ENCODE measurements around the gene SMAD6.
"Not testable (repeated sequence)": the region's sequence is repeated elsewhere in the genome, so short reads cannot be mapped to it uniquely, and the experiment has no call there.

The SMAD6 gene

GRCh38 chr15:66743703-66744536 is 41.9 kb downstream of the SMAD6 start:
- no peak for DNase-seq

GRCh38 chr15:66744610-66745279 is 42.7 kb downstream of the SMAD6 start:
- DNase-seq, result no peak

- DNase-seq, result no peak
Observed at GRCh38 chr15:66745530-66746230, 43.6 kb downstream of the SMAD6 start.

DNA sequence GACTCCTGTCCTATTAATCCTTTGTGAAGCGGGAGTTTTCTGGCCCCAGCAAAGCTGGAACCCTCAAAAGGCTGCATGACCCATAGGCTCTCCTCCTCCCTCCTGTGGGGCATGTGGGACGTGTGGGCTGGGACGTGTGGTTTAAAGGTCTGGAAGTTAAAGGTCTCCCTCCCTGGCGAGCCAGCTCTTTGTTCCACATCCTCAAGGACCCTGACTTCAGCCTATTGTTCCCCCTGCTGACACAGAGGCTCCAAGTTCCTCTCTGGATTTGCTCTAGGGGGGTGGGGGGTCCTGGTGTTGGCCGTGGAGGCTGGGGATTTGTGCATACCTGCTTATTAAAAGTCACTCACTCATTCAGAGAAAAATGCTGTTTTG is 44.2 kb downstream of the SMAD6 start:
- DNase-seq, result no peak

GRCh38 chr15:66747223-66747622 is 45.2 kb downstream of the SMAD6 start:
- no peak for DNase-seq

DNA sequence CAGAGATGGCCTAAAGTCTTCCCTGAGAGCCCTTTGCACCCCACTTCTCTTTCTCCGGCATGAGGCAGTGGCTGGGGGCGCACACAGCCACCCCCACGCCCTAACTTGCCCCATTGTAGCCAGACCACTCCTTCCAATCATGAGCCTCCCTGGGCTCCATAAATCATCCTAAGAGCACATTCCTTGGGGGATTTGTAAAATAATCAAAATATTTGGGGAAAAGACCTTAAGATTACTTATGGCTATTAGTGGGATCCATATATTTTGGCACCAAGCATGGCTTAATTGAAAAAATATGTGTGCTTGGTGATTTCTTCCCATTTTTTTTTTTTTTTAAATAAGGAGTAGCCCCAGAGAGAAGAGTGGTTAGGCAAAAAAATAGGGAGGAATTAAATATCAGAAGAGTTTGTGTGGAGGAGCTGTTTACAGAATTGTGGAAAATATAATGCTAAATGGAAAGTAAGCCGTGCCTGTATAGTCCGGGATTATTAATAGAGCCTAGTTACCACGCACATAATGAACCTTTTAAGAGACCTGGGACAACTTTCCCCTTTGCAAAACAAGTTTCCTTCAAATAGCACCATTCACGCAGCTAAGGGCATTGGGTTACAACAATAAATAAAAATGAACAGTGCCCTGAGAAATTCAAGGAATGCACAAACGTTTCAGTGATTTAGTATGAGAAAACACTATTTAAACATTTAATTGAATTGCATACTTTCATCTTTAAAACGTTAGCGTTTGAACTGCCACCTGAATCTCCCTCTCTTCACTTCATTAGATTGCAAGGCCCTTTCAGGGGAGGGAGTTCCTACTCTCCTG is 46.1 kb downstream of the SMAD6 start:
- DNase-seq, result no peak

DNA sequence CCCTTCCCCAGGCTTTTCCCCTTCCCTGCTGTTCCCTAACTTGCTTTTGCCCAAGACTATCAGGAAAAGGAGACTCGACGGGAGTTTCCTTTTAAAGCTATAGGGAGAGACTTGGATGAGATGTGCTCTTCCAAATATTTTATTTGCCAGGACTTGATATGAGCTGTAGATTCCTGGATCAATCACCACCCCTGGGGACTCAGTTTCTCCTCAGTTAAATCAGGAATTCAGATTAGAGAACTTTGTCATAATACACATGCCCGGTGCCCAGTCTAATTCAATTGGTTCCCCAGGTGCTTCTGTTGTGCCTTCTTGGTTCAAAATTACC is 46.6 kb downstream of the SMAD6 start:
- DNase-seq, result no peak

GRCh38 chr15:66749841-66750575 is 48.0 kb downstream of the SMAD6 start:
- DNase-seq, result no peak

- no peak for DNase-seq
Observed at GRCh38 chr15:66750609-66751008, 48.6 kb downstream of the SMAD6 start.

- no peak for DNase-seq
Observed at GRCh38 chr15:66751579-66751978, 49.5 kb downstream of the SMAD6 start.

DNA sequence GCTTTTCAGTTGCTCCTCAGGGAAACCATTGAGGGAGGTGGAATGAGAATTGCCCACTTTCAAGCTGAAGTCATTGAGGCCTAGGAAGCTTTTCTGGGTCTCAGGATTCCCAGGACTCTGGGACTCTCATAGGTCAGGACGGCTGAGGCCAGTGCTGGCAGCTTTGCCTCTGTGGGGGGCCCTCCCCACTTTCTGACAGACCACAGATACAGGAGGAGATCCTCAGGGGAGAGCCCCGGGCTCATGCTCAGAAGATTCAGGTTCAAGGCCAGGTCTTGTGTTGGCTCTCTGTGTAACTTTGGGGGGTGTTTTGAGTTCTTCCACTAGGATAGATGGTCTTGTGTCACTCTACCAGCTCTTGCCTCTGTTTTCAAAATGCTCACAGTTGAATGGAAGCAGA is 50.0 kb downstream of the SMAD6 start:
- no peak for DNase-seq

- DNase-seq, result no peak
Observed at GRCh38 chr15:66753687-66754377, 51.8 kb downstream of the SMAD6 start.

- DNase-seq, result no peak
Observed at GRCh38 chr15:66754789-66755188, 52.8 kb downstream of the SMAD6 start.

GRCh38 chr15:66755298-66756068 is 53.4 kb downstream of the SMAD6 start:
- DNase-seq, result no peak

- DNase-seq, result no peak
Observed at GRCh38 chr15:66756295-66756694, 54.3 kb downstream of the SMAD6 start.

GRCh38 chr15:66757030-66757429 is 55.0 kb downstream of the SMAD6 start:
- DNase-seq, result no peak

DNA sequence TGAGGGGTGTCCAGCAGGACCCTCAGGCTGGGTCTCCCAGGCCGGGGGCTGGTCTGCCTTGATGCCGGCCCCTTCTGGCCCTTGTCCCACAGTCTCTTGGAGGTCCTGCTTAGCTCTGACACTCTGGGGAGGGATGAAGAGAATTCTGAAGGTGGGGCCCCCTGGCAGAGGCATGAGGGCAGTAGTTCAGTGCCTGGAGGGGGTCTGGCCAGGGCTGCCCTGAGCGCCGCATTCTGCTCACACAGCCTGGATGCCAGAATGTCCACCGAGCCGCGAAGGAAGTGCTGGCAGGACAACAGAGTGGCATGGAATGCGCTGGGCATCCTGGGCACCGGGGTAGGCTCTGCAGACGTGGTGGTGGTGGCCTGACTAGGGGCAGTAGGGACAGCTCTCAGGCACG is 55.5 kb downstream of the SMAD6 start:
- no peak for DNase-seq

DNA sequence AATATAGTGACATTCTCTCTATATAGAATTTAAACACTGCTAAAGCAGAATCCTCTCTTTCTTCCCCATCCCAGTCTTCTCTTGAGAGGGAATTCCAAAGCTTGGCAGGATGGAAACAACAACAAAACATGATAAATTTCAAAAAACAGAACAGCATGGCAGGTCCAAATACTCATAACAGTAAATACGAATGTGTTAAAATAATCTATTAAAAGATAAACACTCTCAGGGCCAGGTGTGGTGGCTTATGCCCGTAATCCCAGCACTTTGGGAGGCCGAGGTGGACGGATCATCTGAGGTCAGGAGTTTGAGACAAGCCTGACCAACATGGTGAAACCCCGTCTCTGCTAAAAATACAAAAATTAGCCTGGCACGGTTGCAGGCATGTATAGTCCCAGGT is 56.2 kb downstream of the SMAD6 start:
- not testable (repeated sequence) for DNase-seq

DNA sequence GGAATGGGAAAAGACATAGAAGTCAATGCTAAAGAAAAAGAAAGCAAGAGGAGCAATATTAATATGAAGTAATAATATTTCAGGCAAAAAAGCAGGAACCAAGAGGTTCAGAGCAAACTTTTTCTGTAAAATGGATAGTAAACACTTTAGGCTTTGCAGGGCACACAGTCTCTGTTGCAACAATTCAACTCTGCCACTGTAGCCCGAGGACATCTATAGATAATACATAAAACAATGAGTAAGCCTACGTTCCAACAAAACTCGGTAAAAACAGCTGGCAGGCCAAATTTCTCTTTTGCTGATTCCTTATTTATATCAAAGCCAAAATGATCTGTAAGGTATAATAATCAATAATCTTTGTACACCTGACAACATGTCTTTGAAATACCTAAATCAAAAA is 56.8 kb downstream of the SMAD6 start:
- no peak for DNase-seq

GRCh38 chr15:66760097-66760967 is 58.3 kb downstream of the SMAD6 start:
- no peak for DNase-seq

Data from NK-92 treated with Interleukin-12 subunit alpha and Interleukin-12 subunit beta, amount 100 ng/mL, for 24 hours (cell line).